IMR-90 (cell line): Measurements from ENCODE around the gene NAPB. TPM values are rescaled to one million over a fixed set of nuclear protein-coding genes. Genes with fewer than 3 reads are reported as not detected.

Experiments
- ATAC-seq: fragments of 200-7000 bp; cut with Tn5 transposase; 2 replicates; pipeline ENCODE4 v1.9.1; 2020; ENCODE audit warnings: low read depth, mild to moderate bottlenecking, moderate library complexity
- BruUV-seq: library from RNA; stranded (reverse); fragments of 400-500 nt; replicated peaks from 2 replicates; lab custom pipeline; 2021; lab: Mats Ljungman, UMichigan
- CTCF ChIA-PET: fragments of 300-600 bp; formaldehyde crosslinking; extraction: SDS; loops from one replicate; lab custom pipeline; 2021; ENCODE audit warnings: antibody characterized with exemption; lab: Yijun Ruan, JAX
- POLR2A ChIA-PET: fragments of 300-600 bp; sonication (Branson Sonifier 250); formaldehyde crosslinking; loops from one replicate; lab custom pipeline; 2022; ENCODE audit warnings: antibody characterized with exemption; ENCODE audit not compliant: unreplicated experiment; lab: Charles Lee
- DNase-seq: peaks from one replicate; pipeline ENCODE4 v3.0.0; 2013
- H2AFZ ChIP-seq: replicated peaks from 2 replicates; pipeline ENCODE3; 2013; ENCODE audit warnings: low read length, mild to moderate bottlenecking; ENCODE audit not compliant: poor library complexity
- H2AK5ac ChIP-seq: 2 replicates; pipeline ENCODE4 v1.6.1; 2013; ENCODE audit warnings: low read depth, low read length, inconsistent platforms
- H2AK9ac ChIP-seq: replicated peaks from 2 replicates; pipeline ENCODE3; 2013; ENCODE audit warnings: mild to moderate bottlenecking, low read depth, low read length, moderate library complexity; ENCODE audit not compliant: poor library complexity
- H2BK120ac ChIP-seq: 2 replicates; pipeline ENCODE4 v1.6.1; 2013; ENCODE audit warnings: low read depth, low read length, inconsistent platforms
- H2BK15ac ChIP-seq: 3 replicates; pipeline ENCODE4 v1.6.1; 2013; ENCODE audit warnings: low read depth, low read length, inconsistent platforms
- H2BK20ac ChIP-seq: 2 replicates; pipeline ENCODE4 v1.6.1; 2013; ENCODE audit warnings: low read depth, mild to moderate bottlenecking, inconsistent platforms, low read length, moderate library complexity
- H2BK5ac ChIP-seq: 2 replicates; pipeline ENCODE4 v1.6.1; 2013; ENCODE audit warnings: mild to moderate bottlenecking, low read depth, low read length, inconsistent platforms; ENCODE audit not compliant: poor library complexity, severe bottlenecking
- H3K14ac ChIP-seq: replicated peaks from 2 replicates; pipeline ENCODE4 v1.6.1; 2013; ENCODE audit warnings: low read depth, low read length, inconsistent platforms
- H3K18ac ChIP-seq: 2 replicates; pipeline ENCODE4 v1.6.1; 2013; ENCODE audit warnings: low read depth, low read length, control low read depth
- H3K23ac ChIP-seq: 2 replicates; pipeline ENCODE4 v1.6.1; 2013; ENCODE audit warnings: low read depth, low read length, inconsistent platforms
- H3K27ac ChIP-seq: 2 replicates; pipeline ENCODE4 v1.5.1; 2013; ENCODE audit warnings: mild to moderate bottlenecking, control low read depth, low read length; ENCODE audit not compliant: insufficient read depth
- H3K27me3 ChIP-seq: 2 replicates; pipeline ENCODE4 v1.6.1; 2013; ENCODE audit warnings: low read length; ENCODE audit not compliant: control insufficient read depth, insufficient read depth
- H3K36me3 ChIP-seq: 2 replicates; pipeline ENCODE4 v1.6.1; 2013; ENCODE audit warnings: low read length, mixed read lengths; ENCODE audit not compliant: control insufficient read depth, insufficient read depth
- H3K4ac ChIP-seq: 2 replicates; pipeline ENCODE4 v1.6.1; 2013; ENCODE audit warnings: low read depth, low read length, inconsistent platforms
- H3K4me1 ChIP-seq: 2 replicates; pipeline ENCODE4 v1.6.1; 2013; ENCODE audit warnings: low read length, mixed read lengths; ENCODE audit not compliant: control insufficient read depth, insufficient read depth
- H3K4me2 ChIP-seq: 2 replicates; pipeline ENCODE4 v1.6.1; 2013; ENCODE audit warnings: low read depth, mild to moderate bottlenecking, control low read depth, low read length, moderate library complexity
- H3K4me3 ChIP-seq: 2 replicates; pipeline ENCODE4 v1.5.1; 2013; ENCODE audit warnings: low read depth, mild to moderate bottlenecking, control low read depth, low read length, moderate library complexity; ENCODE audit not compliant: insufficient read depth
- H3K56ac ChIP-seq: 2 replicates; pipeline ENCODE4 v1.6.1; 2013; ENCODE audit warnings: low read length, inconsistent platforms; ENCODE audit not compliant: insufficient read depth; ENCODE audit errors: extremely low read depth
- H3K79me1 ChIP-seq, 2 experiments: 2 replicates each; pipeline ENCODE4 v1.6.1; 2013; ENCODE audit warnings: low read length in 2 of 2, inconsistent platforms in 1 of 2, low read depth in 1 of 2
- H3K9ac ChIP-seq: 2 replicates; pipeline ENCODE4 v1.6.1; 2013; ENCODE audit warnings: low read depth, low read length, control low read depth
- H3K9me1 ChIP-seq: 2 replicates; pipeline ENCODE4 v1.6.1; 2013; ENCODE audit warnings: low read length, inconsistent platforms; ENCODE audit not compliant: insufficient read depth
- H3K9me3 ChIP-seq: 2 replicates; pipeline ENCODE4 v1.6.1; 2013; ENCODE audit warnings: low read length; ENCODE audit not compliant: control insufficient read depth, insufficient read depth
- H4K20me1 ChIP-seq: 2 replicates; pipeline ENCODE4 v1.6.1; 2013; ENCODE audit warnings: low read length, inconsistent platforms; ENCODE audit not compliant: insufficient read depth
- H4K5ac ChIP-seq: 2 replicates; pipeline ENCODE4 v1.6.1; 2013; ENCODE audit warnings: mild to moderate bottlenecking, low read depth, low read length, control low read depth
- H4K8ac ChIP-seq, 2 experiments: 2 replicates each; pipeline ENCODE4 v1.6.1; 2013; ENCODE audit warnings: low read depth in 2 of 2, low read length in 2 of 2, control low read depth in 1 of 2, inconsistent platforms in 1 of 2
- H4K91ac ChIP-seq: 2 replicates; pipeline ENCODE4 v1.6.1; 2013; ENCODE audit warnings: low read depth, low read length, inconsistent platforms; ENCODE audit not compliant: insufficient read depth
- CEBPB ChIP-seq: IDR thresholded peaks from 2 replicates; pipeline ENCODE4 v1.6.1; 2012; ENCODE audit warnings: low read depth, low read length, improper control_type of control experiment
- FOS ChIP-seq: fragments of 150-350 bp; IDR thresholded peaks from 2 replicates; pipeline ENCODE4 v1.6.1; 2016; ENCODE audit warnings: low read depth, low read length
- MAFK ChIP-seq: IDR thresholded peaks from 2 replicates; pipeline ENCODE4 v1.6.1; 2012; ENCODE audit warnings: low read depth, low read length, improper control_type of control experiment
- MAZ ChIP-seq: IDR thresholded peaks from 2 replicates; pipeline ENCODE4 v1.6.1; 2012; ENCODE audit warnings: low read depth, mild to moderate bottlenecking, low read length, improper control_type of control experiment, moderate library complexity, borderline replicate concordance
- NFE2L2 ChIP-seq: fragments of 150-350 bp; IDR thresholded peaks from 2 replicates; pipeline ENCODE4 v1.6.1; 2016; ENCODE audit warnings: low read depth, mild to moderate bottlenecking, low read length
- RFX5 ChIP-seq: IDR thresholded peaks from 2 replicates; pipeline ENCODE4 v1.8.0; 2012; ENCODE audit warnings: low read depth, mild to moderate bottlenecking, low read length, moderate library complexity
- SMC3 ChIP-seq: fragments of 150-350 bp; IDR thresholded peaks from 2 replicates; pipeline ENCODE4 v1.6.1; 2016; ENCODE audit warnings: low read depth, mild to moderate bottlenecking, antibody characterized with exemption, low read length, moderate library complexity
- dilution Hi-C: fragments of 300-500 bp; cut with HindIII; formaldehyde crosslinking; loops from one replicate; pipeline ENCODE4 v1.14.3; 2018; ENCODE audit warnings: low sequenced_read_pairs; ENCODE audit not compliant: unreplicated experiment
- in situ Hi-C: fragments of 300-500 bp; cut with MboI; formaldehyde crosslinking; loops from 3 replicates; pipeline ENCODE4 v1.14.3; 2019; ENCODE audit warnings: low sequenced_read_pairs, inconsistent platforms, mixed read lengths
- intact Hi-C: fragments of 100-400 bp; cut with micrococcal nuclease; formaldehyde crosslinking; loops from 2 replicates; pipeline ENCODE4 v1.10.0; 2022
- polyA plus RNA-seq, 3 experiments: library from polyadenylated mRNA; depleted of rRNA; stranded (reverse); fragments of >200 nt; gene quantifications; 2 replicates each; pipeline ENCODE4 v1.2.3, GENCODE V29; 2012; ENCODE audit warnings: low replicate concordance in 1 of 3
- total RNA-seq: library from RNA; depleted of rRNA; stranded (reverse); fragments of >200 nt; gene quantifications from 2 replicates; pipeline ENCODE4 v1.2.3, GENCODE V29; 2012
- TF ChIP-seq, protein P1 (sequence below): fragments of 150-350 bp; IDR thresholded peaks from 2 replicates; pipeline ENCODE4 v1.6.1; 2016; ENCODE audit warnings: low read depth, mild to moderate bottlenecking, low read length, moderate library complexity, borderline replicate concordance

NAPB gene
- total and polyA plus RNA-seq, 2 of the 4 experiments (the other 2 are of a cell fraction) = 4.4 to 5.2 TPM

DNA sequence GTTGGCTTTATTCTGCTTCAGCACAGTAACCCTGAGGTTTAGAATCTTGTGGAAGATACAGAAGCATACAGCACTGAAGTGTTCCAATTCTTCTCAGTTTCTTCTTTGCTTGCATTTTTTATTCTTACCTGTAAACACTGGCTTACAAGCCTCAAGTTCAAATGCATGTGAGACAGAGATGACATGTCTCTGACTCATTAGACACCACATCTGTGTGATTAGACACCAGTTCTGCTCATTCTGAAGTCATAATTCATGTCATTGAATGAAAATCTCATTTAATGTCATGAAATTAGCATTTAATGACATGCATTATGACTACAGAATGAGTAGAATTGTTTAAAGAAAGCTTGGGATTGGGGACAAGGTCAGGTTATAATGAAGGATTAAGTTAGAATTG lies 53.5 kb downstream of the NAPB start:
- Histone ChIP-seq H2AK9ac (no peak overlapping the region), H3K36me3 (peaks cover 38% of the 10 kb centered on the region), H3K27ac (no peak overlapping the region), H2BK120ac (no peak overlapping the region), H2BK15ac (no peak overlapping the region), H3K9me3 (no peaks in the 10 kb centered on the region), H2AFZ (no peak overlapping the region), H3K4me2 (peak overlapping the region; percentile 45; the same call in 1 of the 2 replicates), H2BK20ac (no peak overlapping the region), H2AK5ac (no peak overlapping the region), H4K20me1 (peaks cover 51% of the 10 kb centered on the region), H4K91ac (no peak overlapping the region), H3K79me1 (peaks cover 34 to 75% of the 10 kb centered on the region in 2 experiments), H3K9ac (no peak overlapping the region), H3K27me3 (no peaks in the 10 kb centered on the region), H3K18ac (no peak overlapping the region), H2BK5ac (no peak overlapping the region), H3K56ac (no peak overlapping the region), H3K4me1 (peaks cover 11% of the 10 kb centered on the region), H3K9me1 (peaks cover 13% of the 10 kb centered on the region), H4K8ac (no peak overlapping the region), H3K4ac (no peak overlapping the region), H3K14ac (no peak overlapping the region), H3K23ac (no peak overlapping the region), H4K5ac (no peak overlapping the region), H3K4me3 (no peak overlapping the region)
- POLR2A ChIA-PET = no interaction called here
- intact Hi-C loops = loop anchor here (5.0 kb wide), 1 partner anchor 35 kb away; no protein-coding TSS in a partner anchor
- CTCF ChIA-PET = no interaction called here
- no peak for ATAC-seq
- dilution Hi-C loops = no loop called here
- TF ChIP-seq, protein P1, sequence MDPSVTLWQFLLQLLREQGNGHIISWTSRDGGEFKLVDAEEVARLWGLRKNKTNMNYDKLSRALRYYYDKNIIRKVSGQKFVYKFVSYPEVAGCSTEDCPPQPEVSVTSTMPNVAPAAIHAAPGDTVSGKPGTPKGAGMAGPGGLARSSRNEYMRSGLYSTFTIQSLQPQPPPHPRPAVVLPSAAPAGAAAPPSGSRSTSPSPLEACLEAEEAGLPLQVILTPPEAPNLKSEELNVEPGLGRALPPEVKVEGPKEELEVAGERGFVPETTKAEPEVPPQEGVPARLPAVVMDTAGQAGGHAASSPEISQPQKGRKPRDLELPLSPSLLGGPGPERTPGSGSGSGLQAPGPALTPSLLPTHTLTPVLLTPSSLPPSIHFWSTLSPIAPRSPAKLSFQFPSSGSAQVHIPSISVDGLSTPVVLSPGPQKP = no peak
- no peak for TF ChIP-seq MAFK
- TF ChIP-seq SMC3 = no peak
- no peak for TF ChIP-seq CEBPB
- no peak for TF ChIP-seq MAZ
- TF ChIP-seq NFE2L2 = no peak
- no peak for TF ChIP-seq FOS
- TF ChIP-seq RFX5 = no peak
- no TSS peak for BruUV-seq
- in situ Hi-C loops = no loop called here
- peak; percentile 57 for DNase-seq
